ENCODE measurements around the gene MRI1.

The MRI1 gene

GRCh38 chr19:13817018-13817614 is 52.8 kb downstream of the MRI1 start:
- no peak overlapping the region for H3K4me2 ChIP-seq (ENCODE audit: low read length, poor library complexity, severe bottlenecking)

GRCh38 chr19:13817615-13818371 is 53.5 kb downstream of the MRI1 start:
- DNase-seq, result peak; percentile 61
- Histone ChIP-seq H2BK5ac (ENCODE audit: low read depth, low read length, poor library complexity, severe bottlenecking) (no peak overlapping the region), H4K8ac (ENCODE audit: low read length) (peak overlapping the region; percentile 86), H3K36me3 (ENCODE audit: control insufficient read depth in 1 of 2, insufficient read depth in 2 of 2, low read depth in 1 of 2, low read length in 2 of 2) (peaks cover 47 to 55% of the 10 kb centered on the region in 2 experiments), H4K91ac (ENCODE audit: low read length) (no peak overlapping the region), H3K27ac (ENCODE audit: low read length, poor library complexity, severe bottlenecking) (no peak overlapping the region), H3K4ac (ENCODE audit: low read depth in 1 of 2, low read length in 2 of 2) (peak overlapping the region in 1 of 2 experiments; percentile 51), H2AK5ac (ENCODE audit: low read length, severe bottlenecking) (no peak overlapping the region), H3K4me1 (ENCODE audit: control insufficient read depth, insufficient read depth, low read depth, low read length) (peaks cover 2% of the 10 kb centered on the region), H2BK15ac (ENCODE audit: low read depth, poor library complexity, severe bottlenecking) (peak overlapping the region; percentile 60), H2BK120ac (ENCODE audit: low read depth, low read length) (no peak overlapping the region), H2BK12ac (ENCODE audit: low read length in 2 of 2) (no peak overlapping the region), H2AFZ (ENCODE audit: low read depth, low read length) (no peak overlapping the region), H3K4me2 (ENCODE audit: low read length, poor library complexity, severe bottlenecking) (no peak overlapping the region), H3K27me3 (ENCODE audit: control insufficient read depth in 1 of 2, insufficient read depth in 1 of 2, low read length in 2 of 2) (no peaks in the 10 kb centered on the region), H3K9me3 (ENCODE audit: control insufficient read depth, low read length) (no peaks in the 10 kb centered on the region), H3K18ac (ENCODE audit: low read depth in 1 of 2, low read length in 2 of 2) (no peak overlapping the region), H3K4me3 (ENCODE audit: insufficient read depth in 1 of 2, low read depth in 1 of 2, low read length in 2 of 2) (no peak overlapping the region), H3K23ac (ENCODE audit: low read length in 2 of 2) (no peak overlapping the region), H3K79me1 (replicated peaks; ENCODE audit: low read length, poor library complexity, severe bottlenecking) (no peaks in the 10 kb centered on the region), H3K14ac (ENCODE audit: low read length in 2 of 2) (no peak overlapping the region), H3K9ac (ENCODE audit: low read length) (no peak overlapping the region)
- 60% methylated on average over 35 of the region's 35 CpGs for WGBS

More at GRCh38 chr19:13817018-13817614, 52.8 kb downstream of the MRI1 start:
- no peak overlapping the region for H3K23ac ChIP-seq (ENCODE audit: low read length in 2 of 2)
- 54% methylated on average over 11 of the region's 11 CpGs for WGBS
- H3K4me1 ChIP-seq (ENCODE audit: control insufficient read depth, insufficient read depth, low read depth, low read length), result no peaks in the 10 kb centered on the region
- H3K9ac ChIP-seq (ENCODE audit: low read length), result no peak overlapping the region
- no peak overlapping the region for H3K27ac ChIP-seq (ENCODE audit: low read length, poor library complexity, severe bottlenecking)
- no peak overlapping the region for H2BK15ac ChIP-seq (ENCODE audit: low read depth, poor library complexity, severe bottlenecking)
- no peak overlapping the region for H2BK5ac ChIP-seq (ENCODE audit: low read depth, low read length, poor library complexity, severe bottlenecking)
- no peak overlapping the region for H4K8ac ChIP-seq (ENCODE audit: low read length)
- H3K14ac ChIP-seq (ENCODE audit: low read length in 2 of 2), result no peak overlapping the region
- peaks cover 50 to 59% of the 10 kb centered on the region in 2 experiments for H3K36me3 ChIP-seq (ENCODE audit: control insufficient read depth in 1 of 2, insufficient read depth in 2 of 2, low read depth in 1 of 2, low read length in 2 of 2)
- no peak overlapping the region for H2AFZ ChIP-seq (ENCODE audit: low read depth, low read length)
- H2BK12ac ChIP-seq (ENCODE audit: low read length in 2 of 2), result no peak overlapping the region
- no peak overlapping the region for H3K18ac ChIP-seq (ENCODE audit: low read depth in 1 of 2, low read length in 2 of 2)
- no peak overlapping the region for H3K4me3 ChIP-seq (ENCODE audit: insufficient read depth in 1 of 2, low read depth in 1 of 2, low read length in 2 of 2)
- no peaks in the 10 kb centered on the region for H3K79me1 ChIP-seq (replicated peaks; ENCODE audit: low read length, poor library complexity, severe bottlenecking)
- H3K27me3 ChIP-seq (ENCODE audit: control insufficient read depth in 1 of 2, insufficient read depth in 1 of 2, low read length in 2 of 2), result no peaks in the 10 kb centered on the region
- H3K9me3 ChIP-seq (ENCODE audit: control insufficient read depth, low read length), result no peaks in the 10 kb centered on the region
- peak; percentile 49 for DNase-seq
- no peak overlapping the region for H4K91ac ChIP-seq (ENCODE audit: low read length)
- no peak overlapping the region for H2AK5ac ChIP-seq (ENCODE audit: low read length, severe bottlenecking)
- no peak overlapping the region for H3K4ac ChIP-seq (ENCODE audit: low read depth in 1 of 2, low read length in 2 of 2)
- no peak overlapping the region for H2BK120ac ChIP-seq (ENCODE audit: low read depth, low read length)

GRCh38 chr19:13819238-13819637 is 54.9 kb downstream of the MRI1 start:
- Histone ChIP-seq H3K79me1 (replicated peaks; ENCODE audit: low read length, poor library complexity, severe bottlenecking) (peaks cover 7% of the 10 kb centered on the region), H4K91ac (ENCODE audit: low read length) (no peak overlapping the region), H3K27ac (ENCODE audit: low read length, poor library complexity, severe bottlenecking) (no peak overlapping the region), H3K14ac (ENCODE audit: low read length in 2 of 2) (no peak overlapping the region), H2AK5ac (ENCODE audit: low read length, severe bottlenecking) (no peak overlapping the region), H3K23ac (ENCODE audit: low read length in 2 of 2) (no peak overlapping the region), H3K4me1 (ENCODE audit: control insufficient read depth, insufficient read depth, low read depth, low read length) (peaks cover 5% of the 10 kb centered on the region), H3K9ac (ENCODE audit: low read length) (no peak overlapping the region), H3K36me3 (ENCODE audit: control insufficient read depth in 1 of 2, insufficient read depth in 2 of 2, low read depth in 1 of 2, low read length in 2 of 2) (peaks cover 51 to 58% of the 10 kb centered on the region in 2 experiments), H2BK5ac (ENCODE audit: low read depth, low read length, poor library complexity, severe bottlenecking) (no peak overlapping the region), H4K8ac (ENCODE audit: low read length) (no peak overlapping the region), H3K27me3 (ENCODE audit: control insufficient read depth in 1 of 2, insufficient read depth in 1 of 2, low read length in 2 of 2) (no peaks in the 10 kb centered on the region), H2BK15ac (ENCODE audit: low read depth, poor library complexity, severe bottlenecking) (no peak overlapping the region), H3K9me3 (ENCODE audit: control insufficient read depth, low read length) (no peaks in the 10 kb centered on the region), H3K4me2 (ENCODE audit: low read length, poor library complexity, severe bottlenecking) (no peak overlapping the region), H2BK12ac (ENCODE audit: low read length in 2 of 2) (no peak overlapping the region), H3K18ac (ENCODE audit: low read depth in 1 of 2, low read length in 2 of 2) (no peak overlapping the region), H3K4me3 (ENCODE audit: insufficient read depth in 1 of 2, low read depth in 1 of 2, low read length in 2 of 2) (no peak overlapping the region), H2AFZ (ENCODE audit: low read depth, low read length) (no peak overlapping the region), H3K4ac (ENCODE audit: low read depth in 1 of 2, low read length in 2 of 2) (no peak overlapping the region), H2BK120ac (ENCODE audit: low read depth, low read length) (no peak overlapping the region)
- peak; percentile 40 for DNase-seq
- 95% methylated on average over 10 of the region's 11 CpGs for WGBS

- peaks cover 8% of the 10 kb centered on the region for H3K4me1 ChIP-seq (ENCODE audit: control insufficient read depth, insufficient read depth, low read depth, low read length)
- no peak overlapping the region for H2AK5ac ChIP-seq (ENCODE audit: low read length, severe bottlenecking)
- no peak overlapping the region for H3K14ac ChIP-seq (ENCODE audit: low read length in 2 of 2)
- H3K27ac ChIP-seq (ENCODE audit: low read length, poor library complexity, severe bottlenecking), result no peak overlapping the region
- no peak overlapping the region for H3K9ac ChIP-seq (ENCODE audit: low read length)
- no peak overlapping the region for H2BK120ac ChIP-seq (ENCODE audit: low read depth, low read length)
- peak; percentile 49 for DNase-seq
- H3K4ac ChIP-seq (ENCODE audit: low read depth in 1 of 2, low read length in 2 of 2), result no peak overlapping the region
- H2BK5ac ChIP-seq (ENCODE audit: low read depth, low read length, poor library complexity, severe bottlenecking), result no peak overlapping the region
- no peak overlapping the region for H3K23ac ChIP-seq (ENCODE audit: low read length in 2 of 2)
- no peak overlapping the region for H2BK15ac ChIP-seq (ENCODE audit: low read depth, poor library complexity, severe bottlenecking)
- no peak overlapping the region for H4K8ac ChIP-seq (ENCODE audit: low read length)
- H4K91ac ChIP-seq (ENCODE audit: low read length), result no peak overlapping the region
- H2BK12ac ChIP-seq (ENCODE audit: low read length in 2 of 2), result no peak overlapping the region
- peaks cover 10% of the 10 kb centered on the region for H3K79me1 ChIP-seq (replicated peaks; ENCODE audit: low read length, poor library complexity, severe bottlenecking)
- peaks cover 52 to 60% of the 10 kb centered on the region in 2 experiments for H3K36me3 ChIP-seq (ENCODE audit: control insufficient read depth in 1 of 2, insufficient read depth in 2 of 2, low read depth in 1 of 2, low read length in 2 of 2)
- no peaks in the 10 kb centered on the region for H3K9me3 ChIP-seq (ENCODE audit: control insufficient read depth, low read length)
- 100% methylated on average over 2 of the region's 2 CpGs for WGBS
- no peak overlapping the region for H3K4me3 ChIP-seq (ENCODE audit: insufficient read depth in 1 of 2, low read depth in 1 of 2, low read length in 2 of 2)
- H3K27me3 ChIP-seq (ENCODE audit: control insufficient read depth in 1 of 2, insufficient read depth in 1 of 2, low read length in 2 of 2), result no peaks in the 10 kb centered on the region
- no peak overlapping the region for H2AFZ ChIP-seq (ENCODE audit: low read depth, low read length)
- H3K4me2 ChIP-seq (ENCODE audit: low read length, poor library complexity, severe bottlenecking), result no peak overlapping the region
- no peak overlapping the region for H3K18ac ChIP-seq (ENCODE audit: low read depth in 1 of 2, low read length in 2 of 2)
Measured at GRCh38 chr19:13821292-13821691, 57.0 kb downstream of the MRI1 start.
